ENCODE results near the gene POC1B.
A peak's percentile ranks its signal among the peaks of the same experiment; 100 is the strongest.

Gene POC1B

DNA sequence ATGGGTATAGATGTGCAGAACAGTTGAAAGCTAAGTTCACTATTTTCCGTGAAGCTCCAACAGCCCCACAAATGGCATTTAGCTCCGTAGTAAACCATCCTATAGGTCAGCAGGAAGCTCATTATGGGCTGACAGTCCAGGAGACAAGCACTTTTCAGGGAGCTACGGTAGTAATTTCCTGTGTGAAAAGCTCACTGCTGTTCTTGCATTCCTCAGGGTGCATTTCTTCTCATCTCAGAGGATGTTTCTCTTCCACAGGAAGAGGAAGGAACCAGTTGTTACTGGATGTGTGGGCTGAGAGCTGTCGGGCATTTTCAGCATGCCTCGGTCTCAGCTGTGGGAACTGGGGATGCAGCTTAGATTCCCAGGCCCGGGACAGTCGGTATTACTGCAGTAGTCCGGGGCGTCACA lies 74.0 kb downstream of the POC1B start:
- Histone ChIP-seq H3K4me1 (ENCODE audit: control insufficient read depth, insufficient read depth, low read length) (peaks cover 46% of the 10 kb centered on the region), H3K4me2 (ENCODE audit: low read length) (peak overlapping the region; percentile 65), H3K9me3 (replicated peaks; ENCODE audit: low read length) (no peaks in the 10 kb centered on the region), H3K4me3 (ENCODE audit: low read length) (peak overlapping the region; percentile 7), H3K9ac (ENCODE audit: low read depth, low read length) (peak overlapping the region; percentile 84), H3K36me3 (ENCODE audit: insufficient read depth, low read length) (no peaks in the 10 kb centered on the region), H3K27me3 (ENCODE audit: control insufficient read depth, insufficient read depth, low read length) (no peaks in the 10 kb centered on the region)

DNA sequence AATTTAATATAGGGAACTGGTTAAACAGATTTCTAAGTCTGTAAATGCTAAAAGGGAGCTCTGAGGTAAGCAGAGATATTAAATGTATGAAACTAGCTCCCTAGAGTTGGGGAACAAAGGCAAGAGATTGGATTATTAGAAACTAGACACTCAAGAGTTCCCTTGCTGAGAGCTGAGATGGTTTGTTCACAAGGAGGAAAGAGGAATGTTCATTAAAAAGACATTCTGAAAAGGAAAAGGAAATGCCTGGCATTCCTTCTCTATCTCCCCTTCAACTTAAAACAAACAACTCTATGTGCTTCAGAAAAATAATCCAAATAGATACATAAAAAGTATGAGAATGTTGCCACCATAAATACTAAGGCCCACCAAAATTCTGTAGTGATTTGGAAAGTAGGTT lies 74.9 kb downstream of the POC1B start:
- Histone ChIP-seq H3K36me3 (ENCODE audit: insufficient read depth, low read length) (no peaks in the 10 kb centered on the region), H3K4me1 (ENCODE audit: control insufficient read depth, insufficient read depth, low read length) (peaks cover 46% of the 10 kb centered on the region), H3K9me3 (replicated peaks; ENCODE audit: low read length) (no peaks in the 10 kb centered on the region), H3K27me3 (ENCODE audit: control insufficient read depth, insufficient read depth, low read length) (no peaks in the 10 kb centered on the region), H3K4me2 (ENCODE audit: low read length) (peak overlapping the region; percentile 65), H3K9ac (ENCODE audit: low read depth, low read length) (peak overlapping the region; percentile 84), H3K4me3 (ENCODE audit: low read length) (no peak overlapping the region)

DNA sequence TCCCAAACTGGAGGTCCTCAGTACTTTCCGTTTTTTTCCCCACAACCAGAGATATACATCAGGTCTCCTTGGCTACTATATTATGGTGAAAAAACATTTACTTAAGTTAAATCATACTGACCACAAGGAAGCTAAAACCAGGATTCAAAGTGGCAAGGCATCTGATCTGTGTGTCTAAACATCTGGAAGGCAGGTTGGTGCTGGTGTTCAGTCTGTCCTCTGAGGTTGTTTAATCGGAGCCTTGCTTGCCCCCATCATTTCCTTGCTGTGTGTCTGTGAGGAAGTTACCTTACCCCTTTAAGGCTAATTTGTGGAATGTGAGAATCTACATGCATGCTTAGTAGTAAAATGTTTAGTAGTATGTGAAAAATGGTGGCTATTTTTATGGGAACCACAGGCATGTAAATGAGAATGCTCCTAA lies 76.9 kb downstream of the POC1B start:
- no peak overlapping the region for H3K9ac ChIP-seq (ENCODE audit: low read depth, low read length)
- no peaks in the 10 kb centered on the region for H3K27me3 ChIP-seq (ENCODE audit: control insufficient read depth, insufficient read depth, low read length)
- no peaks in the 10 kb centered on the region for H3K9me3 ChIP-seq (replicated peaks; ENCODE audit: low read length)
- no peak overlapping the region for H3K4me3 ChIP-seq (ENCODE audit: low read length)
- H3K4me1 ChIP-seq (ENCODE audit: control insufficient read depth, insufficient read depth, low read length): peaks cover 43% of the 10 kb centered on the region
- no peak overlapping the region for H3K4me2 ChIP-seq (ENCODE audit: low read length)
- no peaks in the 10 kb centered on the region for H3K36me3 ChIP-seq (ENCODE audit: insufficient read depth, low read length)

DNA sequence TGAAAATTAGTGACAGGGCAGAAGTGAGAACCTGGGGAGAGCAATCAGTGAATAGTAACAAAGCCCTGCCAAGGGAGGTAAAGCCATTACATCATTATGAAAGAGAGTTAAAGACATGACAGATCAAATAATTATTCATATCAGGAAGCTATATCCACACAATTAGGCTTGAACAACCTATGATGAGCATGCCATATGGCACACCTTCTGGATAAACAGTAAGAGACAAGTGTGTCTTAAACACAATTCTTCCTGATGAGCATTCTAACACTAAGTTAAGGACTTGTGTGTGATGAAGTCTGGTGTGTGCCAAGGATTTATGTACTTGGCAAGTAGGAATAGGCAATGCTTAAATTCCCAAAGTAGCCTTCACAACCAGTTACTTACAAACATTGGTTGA lies 77.3 kb downstream of the POC1B start:
- H3K4me1 ChIP-seq (ENCODE audit: control insufficient read depth, insufficient read depth, low read length): peaks cover 39% of the 10 kb centered on the region
- H3K9me3 ChIP-seq (replicated peaks; ENCODE audit: low read length): no peaks in the 10 kb centered on the region
- H3K9ac ChIP-seq (ENCODE audit: low read depth, low read length): no peak overlapping the region
- no peaks in the 10 kb centered on the region for H3K36me3 ChIP-seq (ENCODE audit: insufficient read depth, low read length)
- H3K4me2 ChIP-seq (ENCODE audit: low read length): no peak overlapping the region
- H3K27me3 ChIP-seq (ENCODE audit: control insufficient read depth, insufficient read depth, low read length): no peaks in the 10 kb centered on the region
- no peak overlapping the region for H3K4me3 ChIP-seq (ENCODE audit: low read length)

DNA sequence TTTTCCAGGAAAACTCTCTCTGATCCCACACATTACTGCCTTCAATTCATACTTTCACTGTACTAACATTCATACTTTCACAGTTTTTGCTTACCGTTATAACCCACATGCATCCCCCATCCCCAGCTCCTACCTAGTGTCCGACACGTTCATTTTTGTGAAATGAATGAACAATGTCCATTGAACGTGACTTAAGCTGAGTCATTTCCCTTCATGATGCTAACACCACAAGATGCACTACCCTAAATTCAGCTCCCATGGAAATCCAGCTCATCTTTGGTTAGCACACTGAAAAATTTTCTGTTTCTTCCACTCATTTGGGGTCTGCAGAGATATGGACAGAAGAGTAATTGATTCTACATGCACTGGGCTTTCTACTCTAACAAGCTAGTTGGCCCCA lies 85.9 kb downstream of the POC1B start:
- Histone ChIP-seq H3K4me3 (ENCODE audit: low read length) (peak overlapping the region; percentile 43), H3K36me3 (ENCODE audit: insufficient read depth, low read length) (no peaks in the 10 kb centered on the region), H3K4me2 (ENCODE audit: low read length) (peak overlapping the region; percentile 28), H3K27me3 (ENCODE audit: control insufficient read depth, insufficient read depth, low read length) (no peaks in the 10 kb centered on the region), H3K9ac (ENCODE audit: low read depth, low read length) (no peak overlapping the region), H3K4me1 (ENCODE audit: control insufficient read depth, insufficient read depth, low read length) (peaks cover 8% of the 10 kb centered on the region), H3K9me3 (replicated peaks; ENCODE audit: low read length) (no peaks in the 10 kb centered on the region)

DNA sequence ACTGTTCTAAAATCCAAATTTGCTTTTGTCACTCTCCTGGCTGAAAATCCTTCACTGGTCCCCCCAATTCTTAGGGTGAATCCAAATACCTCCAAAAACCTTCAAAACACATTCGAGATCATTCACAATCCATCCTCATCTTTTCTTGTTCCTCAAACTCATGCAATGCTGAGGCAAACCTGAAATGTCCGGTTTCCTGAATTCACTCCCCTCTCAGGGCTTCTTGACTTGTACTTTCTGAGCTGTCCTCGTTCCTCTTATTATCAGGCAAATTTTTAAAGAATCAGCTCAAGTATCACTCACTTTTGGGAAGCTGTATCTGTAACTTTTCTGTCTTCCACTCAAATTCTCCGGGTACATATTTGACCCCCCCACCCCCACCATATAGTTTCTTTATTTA lies 88.6 kb downstream of the POC1B start:
- H3K9me3 ChIP-seq (replicated peaks; ENCODE audit: low read length): no peaks in the 10 kb centered on the region
- H3K9ac ChIP-seq (ENCODE audit: low read depth, low read length): no peak overlapping the region
- no peak overlapping the region for H3K4me3 ChIP-seq (ENCODE audit: low read length)
- H3K27me3 ChIP-seq (ENCODE audit: control insufficient read depth, insufficient read depth, low read length): no peaks in the 10 kb centered on the region
- peaks cover 8% of the 10 kb centered on the region for H3K4me1 ChIP-seq (ENCODE audit: control insufficient read depth, insufficient read depth, low read length)
- H3K36me3 ChIP-seq (ENCODE audit: insufficient read depth, low read length): no peaks in the 10 kb centered on the region
- H3K4me2 ChIP-seq (ENCODE audit: low read length): no peak overlapping the region

DNA sequence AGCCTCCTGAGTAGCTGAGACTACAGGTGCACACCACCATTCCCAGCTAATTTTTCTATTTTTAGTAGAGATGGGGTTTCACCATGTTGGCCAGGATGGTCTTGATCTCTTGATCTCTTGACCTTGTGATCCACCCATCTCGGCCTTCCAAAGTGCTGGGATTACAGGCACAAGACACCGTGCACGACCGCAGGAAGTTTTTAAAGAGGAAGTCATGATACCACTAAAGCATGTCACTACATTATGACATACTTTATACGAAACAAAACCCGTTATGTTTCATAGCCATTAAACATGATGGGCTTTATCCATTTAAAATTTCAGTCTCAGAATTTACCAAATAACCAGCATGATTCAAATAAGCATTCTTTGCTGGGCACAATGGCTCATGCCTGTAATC lies 89.8 kb downstream of the POC1B start:
- Histone ChIP-seq H3K36me3 (ENCODE audit: insufficient read depth, low read length) (no peaks in the 10 kb centered on the region), H3K4me1 (ENCODE audit: control insufficient read depth, insufficient read depth, low read length) (peaks cover 8% of the 10 kb centered on the region), H3K4me3 (ENCODE audit: low read length) (no peak overlapping the region)

DNA sequence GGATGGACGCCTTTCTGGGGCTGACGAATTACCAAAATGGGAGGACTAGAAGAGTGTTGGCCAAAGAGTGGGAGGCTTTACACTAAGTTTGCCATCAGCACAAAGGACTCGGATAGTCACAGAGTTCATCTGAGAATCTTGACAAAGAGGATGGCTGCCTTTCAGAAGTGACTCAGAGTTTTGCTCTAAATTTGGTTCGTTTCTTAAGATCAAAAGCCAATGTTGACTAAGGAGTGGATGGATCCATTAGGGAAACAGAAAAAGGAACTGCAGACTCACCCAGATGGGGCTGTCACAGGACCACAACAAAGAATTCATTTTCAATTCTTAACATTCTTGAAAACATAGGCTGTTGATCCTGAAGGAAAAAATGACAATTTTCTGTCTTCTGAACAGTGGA lies 92.2 kb downstream of the POC1B start:
- Histone ChIP-seq H3K9ac (ENCODE audit: low read depth, low read length) (no peak overlapping the region), H3K36me3 (ENCODE audit: insufficient read depth, low read length) (no peaks in the 10 kb centered on the region), H3K4me3 (ENCODE audit: low read length) (no peak overlapping the region), H3K4me1 (ENCODE audit: control insufficient read depth, insufficient read depth, low read length) (no peaks in the 10 kb centered on the region), H3K4me2 (ENCODE audit: low read length) (no peak overlapping the region), H3K27me3 (ENCODE audit: control insufficient read depth, insufficient read depth, low read length) (no peaks in the 10 kb centered on the region), H3K9me3 (replicated peaks; ENCODE audit: low read length) (no peaks in the 10 kb centered on the region)

More for the DNA sequence above, 89.8 kb downstream of the POC1B start:
- no peak overlapping the region for H3K9ac ChIP-seq (ENCODE audit: low read depth, low read length)
- H3K4me2 ChIP-seq (ENCODE audit: low read length): no peak overlapping the region
- no peaks in the 10 kb centered on the region for H3K9me3 ChIP-seq (replicated peaks; ENCODE audit: low read length)
- no peaks in the 10 kb centered on the region for H3K27me3 ChIP-seq (ENCODE audit: control insufficient read depth, insufficient read depth, low read length)

DNA sequence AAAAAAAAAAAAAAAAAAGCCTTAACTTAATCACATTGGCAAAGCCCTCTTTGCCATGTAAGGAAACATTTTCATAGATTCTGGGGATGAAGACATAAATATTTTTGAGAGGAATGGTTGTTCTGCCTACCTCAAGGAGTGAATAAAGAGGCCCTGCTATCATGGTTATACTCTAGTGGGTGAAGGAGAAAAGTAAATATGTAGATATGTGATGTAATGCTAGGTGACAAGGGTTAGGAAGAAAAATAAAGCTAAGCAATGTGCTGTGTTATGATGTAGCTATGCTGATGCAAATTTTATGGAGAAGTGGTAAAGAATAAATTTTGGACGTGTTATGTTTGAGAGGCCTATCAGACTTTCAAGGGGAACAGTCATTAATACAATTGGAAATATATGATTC lies 93.5 kb downstream of the POC1B start:
- no peaks in the 10 kb centered on the region for H3K4me1 ChIP-seq (ENCODE audit: control insufficient read depth, insufficient read depth, low read length)

DNA sequence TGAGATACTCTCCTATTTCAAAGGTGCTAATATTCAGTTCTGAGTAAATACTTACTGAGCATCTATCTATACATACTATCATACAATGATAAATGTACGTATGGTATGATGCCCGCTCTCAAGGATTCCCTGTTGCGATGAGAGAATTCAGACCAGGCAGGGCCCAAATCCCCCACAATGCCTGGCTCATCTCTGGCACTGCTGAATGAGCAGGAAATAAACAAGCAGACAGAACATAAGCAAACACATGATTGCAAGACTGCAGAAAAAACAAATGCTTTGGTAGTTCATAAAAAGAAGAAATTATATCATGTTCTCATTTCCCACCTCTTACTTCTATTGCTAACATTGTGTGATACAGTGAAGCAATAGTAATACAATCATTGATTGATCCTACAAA lies 96.3 kb downstream of the POC1B start:
- no peak overlapping the region for H3K9ac ChIP-seq (ENCODE audit: low read depth, low read length)

More for the DNA sequence above, 93.5 kb downstream of the POC1B start:
- Histone ChIP-seq H3K36me3 (ENCODE audit: insufficient read depth, low read length) (no peaks in the 10 kb centered on the region), H3K4me3 (ENCODE audit: low read length) (no peak overlapping the region), H3K9me3 (replicated peaks; ENCODE audit: low read length) (no peaks in the 10 kb centered on the region), H3K9ac (ENCODE audit: low read depth, low read length) (no peak overlapping the region), H3K4me2 (ENCODE audit: low read length) (no peak overlapping the region), H3K27me3 (ENCODE audit: control insufficient read depth, insufficient read depth, low read length) (no peaks in the 10 kb centered on the region)

DNA sequence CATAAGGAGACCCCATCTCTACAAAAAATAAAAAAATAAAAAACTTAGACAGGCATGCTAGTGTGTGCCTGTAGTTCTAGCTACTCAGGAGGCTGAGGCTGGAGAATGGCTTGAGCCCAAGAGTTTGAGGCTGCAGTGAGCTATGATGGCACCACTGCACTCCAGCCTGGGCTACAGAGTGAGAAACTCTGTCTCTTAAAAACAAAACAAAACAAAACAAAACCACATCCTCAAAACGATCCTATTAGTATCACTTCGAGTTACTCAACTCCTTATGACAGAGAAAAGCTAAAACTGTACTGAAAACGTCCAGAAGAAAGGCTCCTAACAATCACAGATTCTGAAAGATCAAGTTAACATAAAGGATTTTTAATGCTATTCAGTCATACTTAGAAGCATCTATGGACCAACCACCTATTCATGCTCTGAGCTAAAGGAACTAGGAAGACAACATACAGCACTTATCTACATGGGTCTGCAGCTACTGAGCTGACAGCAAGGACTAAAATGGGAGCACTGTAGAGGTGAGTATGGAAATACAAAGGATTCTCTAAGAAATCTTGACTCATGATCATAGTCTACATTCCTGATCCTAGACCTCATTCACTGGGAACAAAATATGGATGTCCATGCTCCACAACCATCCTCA lies 98.2 kb downstream of the POC1B start:
- no peaks in the 10 kb centered on the region for H3K36me3 ChIP-seq (ENCODE audit: insufficient read depth, low read length)
- no peak overlapping the region for H3K4me3 ChIP-seq (ENCODE audit: low read length)
- H3K9me3 ChIP-seq (replicated peaks; ENCODE audit: low read length): no peaks in the 10 kb centered on the region
- H3K4me2 ChIP-seq (ENCODE audit: low read length): no peak overlapping the region
- no peak overlapping the region for H3K9ac ChIP-seq (ENCODE audit: low read depth, low read length)
- no peaks in the 10 kb centered on the region for H3K27me3 ChIP-seq (ENCODE audit: control insufficient read depth, insufficient read depth, low read length)
- no peaks in the 10 kb centered on the region for H3K4me1 ChIP-seq (ENCODE audit: control insufficient read depth, insufficient read depth, low read length)

More for the DNA sequence above, 96.3 kb downstream of the POC1B start:
- Histone ChIP-seq H3K9me3 (replicated peaks; ENCODE audit: low read length) (no peaks in the 10 kb centered on the region), H3K27me3 (ENCODE audit: control insufficient read depth, insufficient read depth, low read length) (no peaks in the 10 kb centered on the region), H3K4me1 (ENCODE audit: control insufficient read depth, insufficient read depth, low read length) (no peaks in the 10 kb centered on the region), H3K36me3 (ENCODE audit: insufficient read depth, low read length) (no peaks in the 10 kb centered on the region), H3K4me3 (ENCODE audit: low read length) (no peak overlapping the region), H3K4me2 (ENCODE audit: low read length) (no peak overlapping the region)

DNA sequence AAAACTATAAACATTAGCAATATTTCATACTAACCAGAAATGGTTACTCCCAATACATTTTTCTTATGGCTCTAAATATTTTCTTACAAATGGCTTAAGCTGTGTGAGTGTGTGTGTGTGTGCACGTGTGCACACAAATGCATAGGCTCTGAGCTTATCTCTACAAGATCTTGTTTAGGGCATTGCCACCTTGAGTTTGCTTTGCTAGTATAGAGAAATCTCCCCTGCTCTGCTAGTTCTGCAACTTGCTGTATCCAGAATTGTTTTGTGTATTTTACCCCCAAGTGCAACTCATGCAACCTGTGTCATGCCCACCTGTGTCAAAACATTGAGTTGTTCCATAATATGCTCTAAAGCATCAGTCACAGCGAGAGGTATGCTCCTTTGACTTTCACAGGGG lies 101.0 kb downstream of the POC1B start:
- Histone ChIP-seq H3K27me3 (ENCODE audit: control insufficient read depth, insufficient read depth, low read length) (no peaks in the 10 kb centered on the region), H3K4me3 (ENCODE audit: low read length) (no peak overlapping the region), H3K9me3 (replicated peaks; ENCODE audit: low read length) (no peaks in the 10 kb centered on the region), H3K4me2 (ENCODE audit: low read length) (no peak overlapping the region), H3K9ac (ENCODE audit: low read depth, low read length) (no peak overlapping the region), H3K4me1 (ENCODE audit: control insufficient read depth, insufficient read depth, low read length) (no peaks in the 10 kb centered on the region), H3K36me3 (ENCODE audit: insufficient read depth, low read length) (no peaks in the 10 kb centered on the region)

All from skeletal muscle satellite cell (primary cell).